Breast epithelium (tissue), 4 donors: ENCODE results near the gene RAMP3. TPM values are rescaled to one million over a fixed set of nuclear protein-coding genes. Genes with fewer than 3 reads are reported as not detected.
"Not testable (repeated sequence)": the region's sequence is repeated elsewhere in the genome, so short reads cannot be mapped to it uniquely, and the experiment has no call there.

Experiments used
- DNase-seq, 2 donors: peaks; one replicate each; pipeline ENCODE4 v3.0.0-alpha.2; 2019; ENCODE audit warnings: low spot score in 2 of 2
- H3K27ac ChIP-seq, 2 donors: fragments of 200-600 bp; sonication (generic) in 1 of 2; one replicate each; pipeline ENCODE4 v1.5.1; 2016 to 2019; ENCODE audit warnings: mild to moderate bottlenecking in 1 of 2
- H3K27me3 ChIP-seq, 2 donors: fragments of 200-600 bp; sonication (generic) in 1 of 2; one replicate each; pipeline versions ENCODE4 v1.5.1 to v1.6.0; 2017 to 2019; ENCODE audit warnings: control low read depth in 1 of 2, mild to moderate bottlenecking in 1 of 2
- H3K36me3 ChIP-seq: fragments of 200-600 bp; one replicate; pipeline ENCODE4 v1.5.1; 2019
- H3K4me1 ChIP-seq, 2 donors: fragments of 200-600 bp; sonication (generic); one replicate each; pipeline ENCODE4 v1.5.1; 2016 to 2019; ENCODE audit warnings: control low read depth in 1 of 2
- H3K4me3 ChIP-seq, 3 donors: fragments of 200-600 bp; sonication (generic); 1 replicate in 2 of 3; 2 replicates in 1 of 3; pipeline ENCODE4 v1.5.1; 2016 to 2019; ENCODE audit warnings: mild to moderate bottlenecking in 3 of 3, moderate library complexity in 2 of 3
- H3K9me3 ChIP-seq, 2 donors: fragments of 200-600 bp; sonication (generic) in 1 of 2; one replicate each; pipeline ENCODE4 v1.5.1; 2016 to 2019; ENCODE audit warnings: control low read depth in 1 of 2
- CTCF ChIP-seq, 3 donors: fragments of 450-650 bp; IDR thresholded peaks; one replicate each; pipeline ENCODE4 v1.5.1; 2016 to 2017; ENCODE audit warnings: antibody characterized with exemption in 3 of 3, mild to moderate bottlenecking in 3 of 3, moderate library complexity in 3 of 3
- POLR2A ChIP-seq: fragments of 450-650 bp; IDR thresholded peaks from one replicate; pipeline ENCODE4 v1.6.1; 2016; ENCODE audit warnings: antibody characterized with exemption, mild to moderate bottlenecking, moderate library complexity
- POLR2AphosphoS5 ChIP-seq, 3 donors: sonication (generic); formaldehyde crosslinking; IDR thresholded peaks; one replicate each; pipeline ENCODE4 v1.6.1; 2017; ENCODE audit warnings: antibody characterized with exemption in 3 of 3
- intact Hi-C: fragments of 100-400 bp; cut with DNase I; formaldehyde crosslinking; loops from one replicate; pipeline ENCODE4 v1.15.1; 2023; ENCODE audit warnings: low total_unique reads
- total RNA-seq, 3 donors: library from RNA; depleted of rRNA; stranded (reverse); fragments of >200 nt; gene quantifications; one replicate each; pipeline ENCODE4 v1.1.0, GENCODE V29; 2016

Gene RAMP3
- total RNA-seq = 100 to 1,000 TPM in 1 of 3 donors, 10 to 100 TPM in 2; 11.7 to 103 (median 76.8) TPM

GRCh38 chr7:45157653-45158401 is at the start of gene RAMP3:
Gene RAMP3 (plus strand): TSS chr7:45157791. CDS start chr7:45157829, 38 bp downstream.
- Histone ChIP-seq H3K4me3 (peak within 1 kb of the TSS; percentile 50 to 71 (median 50)), H3K9me3 (no peaks in the 10 kb centered on the region), H3K4me1 (no peaks in the 10 kb centered on the region), H3K36me3 (no peaks in the 10 kb centered on the region), H3K27me3 (peaks cover 3 to 6% of the 10 kb centered on the region in 2 donors), H3K27ac (peak within 1 kb of the TSS in 1 of 2 donors; percentile 63)
- intact Hi-C loops = loop anchor here (10.0 kb wide), 2 partner anchors 97 to 627 kb away; no protein-coding TSS in a partner anchor
- no peak for DNase-seq
- TF ChIP-seq POLR2AphosphoS5 (IDR thresholded peaks at IDR 0.05) = no peak
- TF ChIP-seq CTCF (IDR thresholded peaks at IDR 0.05) = no peak
- TF ChIP-seq POLR2A = no peak

- H3K4me1 ChIP-seq = no peaks in the 10 kb centered on the region
- H3K4me3 ChIP-seq = no peak overlapping the region
- intact Hi-C loops = no loop called here
- TF ChIP-seq POLR2AphosphoS5 (IDR thresholded peaks at IDR 0.05) (no peak), CTCF (IDR thresholded peaks at IDR 0.05) (no peak), POLR2A (no peak)
- no peaks in the 10 kb centered on the region for H3K9me3 ChIP-seq
- no peak for DNase-seq
- peaks cover 14% of the 10 kb centered on the region for H3K36me3 ChIP-seq
- H3K27me3 ChIP-seq = no peaks in the 10 kb centered on the region
- no peak overlapping the region for H3K27ac ChIP-seq
Measured at GRCh38 chr7:45108863-45109262, 48.7 kb upstream of the RAMP3 start.

- Histone ChIP-seq H3K27ac (peak within 1 kb of the TSS; percentile 92 to 95), H3K36me3 (no peaks in the 10 kb centered on the region), H3K4me3 (peak within 1 kb of the TSS; percentile 72 to 90 (median 90)), H3K27me3 (no peaks in the 10 kb centered on the region), H3K4me1 (no peaks in the 10 kb centered on the region), H3K9me3 (no peaks in the 10 kb centered on the region)
- intact Hi-C loops = no loop called here
- peak; percentile 89 to 92 for DNase-seq
- TF ChIP-seq POLR2A = peak; percentile 96
- TF ChIP-seq POLR2AphosphoS5 (IDR thresholded peaks at IDR 0.05) = peak; percentile 96 to 99 (median 98)
- TF ChIP-seq CTCF (IDR thresholded peaks at IDR 0.05) = peak in 1 of 3 donors; percentile 4
Measured at GRCh38 chr7:45111298-45112223, 46.0 kb upstream of the RAMP3 start, which contains the start of gene TBRG4. Gene TBRG4 (minus strand): TSS chr7:45111697. CDS start chr7:45109237, 2,460 bp downstream.

- no peaks in the 10 kb centered on the region for H3K36me3 ChIP-seq
- no peak overlapping the region for H3K27ac ChIP-seq
- intact Hi-C loops = no loop called here
- no peaks in the 10 kb centered on the region for H3K4me1 ChIP-seq
- H3K9me3 ChIP-seq = no peaks in the 10 kb centered on the region
- H3K4me3 ChIP-seq = no peak overlapping the region
- H3K27me3 ChIP-seq = no peaks in the 10 kb centered on the region
- no peak for TF ChIP-seq CTCF (IDR thresholded peaks at IDR 0.05)
- no peak for TF ChIP-seq POLR2AphosphoS5 (IDR thresholded peaks at IDR 0.05)
- TF ChIP-seq POLR2A = no peak
- no peak for DNase-seq
Measured at GRCh38 chr7:45112648-45113047, 44.9 kb upstream of the RAMP3 start.

- H3K27me3 ChIP-seq, H3K27ac ChIP-seq, intact Hi-C loops, H3K4me3 ChIP-seq, H3K36me3 ChIP-seq, H3K9me3 ChIP-seq, DNase-seq, H3K4me1 ChIP-seq: not testable (repeated sequence)
Measured at GRCh38 chr7:45114257-45114656, 43.3 kb upstream of the RAMP3 start.
